ENCODE data around the gene PCLO. TPM values are rescaled to one million over a fixed set of nuclear protein-coding genes. Genes with fewer than 3 reads are reported as not detected.
"Not testable (repeated sequence)": the region's sequence is repeated elsewhere in the genome, so short reads cannot be mapped to it uniquely, and the experiment has no call there.

The PCLO gene
- total RNA-seq, 4 donors from 2014 or later = 2.3 to 5.0 (median 2.7) TPM

DNA sequence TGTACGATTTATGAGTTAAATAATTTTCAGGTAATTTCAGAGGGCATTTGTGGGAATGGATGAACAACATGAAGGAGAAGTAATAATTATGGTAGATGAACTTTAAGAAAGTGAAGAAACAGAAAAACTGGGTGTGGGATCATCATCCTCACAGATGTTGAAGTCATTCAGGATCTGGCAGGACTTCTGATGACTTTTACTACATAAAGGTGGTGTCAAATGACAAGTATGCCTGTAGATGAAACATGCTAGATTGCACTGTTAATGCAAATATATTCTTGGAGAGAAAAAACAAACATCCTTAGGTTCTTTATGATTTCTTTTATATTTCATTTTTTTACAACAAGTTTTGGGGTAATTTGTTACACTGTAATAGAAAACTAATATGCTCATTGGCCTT is 230.2 kb downstream of the PCLO start:
- no peaks in the 10 kb centered on the region for H3K9me3 ChIP-seq
- H3K4me3 ChIP-seq = no peak overlapping the region
- no peak for DNase-seq (ENCODE audit: extremely low spot score)
- H3K27me3 ChIP-seq = no peaks in the 10 kb centered on the region
- no peak for TF ChIP-seq POLR2A (IDR thresholded peaks at IDR 0.05; ENCODE audit: low read depth)
- no peak for TF ChIP-seq CTCF (IDR thresholded peaks at IDR 0.05)
- TF ChIP-seq EP300 (IDR thresholded peaks at IDR 0.05) = no peak
- TF ChIP-seq POLR2AphosphoS5 (IDR thresholded peaks at IDR 0.05) = no peak
- no peak overlapping the region for H3K27ac ChIP-seq (replicated peaks in 1 of 4)
- H3K4me1 ChIP-seq = no peaks in the 10 kb centered on the region
- no peaks in the 10 kb centered on the region for H3K36me3 ChIP-seq
- intact Hi-C loops (cut with DNase I) = no loop called here
- 84% methylated on average over 1 of the region's 1 CpG for WGBS

DNA sequence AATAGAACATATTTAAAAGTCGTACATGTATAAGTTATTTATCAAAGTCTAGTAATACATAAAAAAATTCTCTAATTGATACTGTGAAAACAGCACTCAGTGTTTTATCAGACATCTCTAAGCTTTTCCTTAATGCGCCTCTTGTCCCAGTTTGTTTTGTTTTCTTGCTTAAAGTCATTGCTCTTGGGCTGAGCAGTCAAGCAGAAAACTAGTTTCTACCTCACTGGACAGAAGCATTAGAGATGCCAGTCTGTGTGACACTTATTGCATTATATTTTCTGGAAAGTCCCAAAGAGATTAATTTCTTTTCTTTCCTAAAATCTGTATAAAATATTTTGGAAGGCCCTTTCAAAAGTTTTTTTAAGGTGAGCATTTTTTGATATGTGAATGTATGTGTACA is 236.2 kb downstream of the PCLO start:
- 85% methylated on average over 2 of the region's 2 CpGs for WGBS
- no peaks in the 10 kb centered on the region for H3K27me3 ChIP-seq
- no peaks in the 10 kb centered on the region for H3K9me3 ChIP-seq
- DNase-seq (ENCODE audit: extremely low spot score) = no peak
- TF ChIP-seq POLR2AphosphoS5 (IDR thresholded peaks at IDR 0.05) (no peak), EP300 (IDR thresholded peaks at IDR 0.05) (no peak), POLR2A (IDR thresholded peaks at IDR 0.05; ENCODE audit: low read depth) (no peak), CTCF (IDR thresholded peaks at IDR 0.05) (no peak)
- intact Hi-C loops (cut with DNase I) = no loop called here
- no peak overlapping the region for H3K4me3 ChIP-seq
- no peaks in the 10 kb centered on the region for H3K36me3 ChIP-seq
- H3K4me1 ChIP-seq = no peaks in the 10 kb centered on the region
- no peak overlapping the region for H3K27ac ChIP-seq (replicated peaks in 1 of 4)

DNA sequence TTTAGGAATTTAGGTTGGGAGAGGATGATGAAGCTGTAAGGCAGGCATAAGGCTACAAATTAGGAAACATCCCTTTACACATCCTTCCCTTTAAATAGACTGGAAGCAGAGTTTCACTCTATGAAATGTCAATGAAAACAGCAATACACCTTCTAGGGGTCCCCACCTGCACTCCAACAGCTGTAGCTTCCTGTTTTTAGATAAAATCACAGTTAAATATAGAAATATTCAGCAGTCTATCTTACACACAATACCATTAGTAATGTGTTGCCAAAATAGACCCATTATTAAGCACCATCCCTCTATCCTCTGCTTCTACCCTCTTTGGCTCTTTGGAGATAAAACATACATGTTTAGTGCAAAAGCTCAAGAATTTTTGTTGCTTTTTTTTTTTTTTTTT is 237.4 kb downstream of the PCLO start:
- intact Hi-C loops (cut with DNase I) = no loop called here
- Histone ChIP-seq H3K4me1 (no peaks in the 10 kb centered on the region), H3K27ac (replicated peaks in 1 of 4) (no peak overlapping the region), H3K9me3 (no peaks in the 10 kb centered on the region), H3K4me3 (no peak overlapping the region), H3K27me3 (no peaks in the 10 kb centered on the region), H3K36me3 (no peaks in the 10 kb centered on the region)
- no peak for DNase-seq (ENCODE audit: extremely low spot score)
- TF ChIP-seq POLR2AphosphoS5 (IDR thresholded peaks at IDR 0.05) = no peak
- TF ChIP-seq CTCF (IDR thresholded peaks at IDR 0.05) = no peak
- TF ChIP-seq POLR2A (IDR thresholded peaks at IDR 0.05; ENCODE audit: low read depth) = no peak
- no peak for TF ChIP-seq EP300 (IDR thresholded peaks at IDR 0.05)

DNA sequence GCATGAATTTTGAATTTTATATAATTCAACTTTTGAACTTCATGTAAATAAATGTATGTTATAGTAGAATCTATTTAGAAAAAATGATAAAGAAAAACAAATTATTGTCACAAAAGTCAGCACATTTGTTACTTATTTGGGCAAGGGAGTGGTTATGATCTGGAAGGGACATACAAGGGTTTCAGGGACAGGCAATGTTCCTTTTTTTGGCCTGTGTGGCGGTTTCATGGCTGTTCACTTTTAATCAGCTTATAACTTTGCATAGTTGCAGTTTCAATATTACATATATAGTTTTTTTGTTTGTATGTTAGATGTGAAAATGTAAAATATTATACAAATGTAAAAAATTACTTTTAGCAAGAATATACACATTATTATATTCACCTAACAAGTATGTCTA is 256.2 kb downstream of the PCLO start:
- Histone ChIP-seq H3K4me1 (no peaks in the 10 kb centered on the region), H3K27me3 (no peaks in the 10 kb centered on the region), H3K36me3 (no peaks in the 10 kb centered on the region), H3K4me3 (no peak overlapping the region), H3K9me3 (no peaks in the 10 kb centered on the region), H3K27ac (replicated peaks in 1 of 4) (no peak overlapping the region)
- intact Hi-C loops (cut with DNase I) = no loop called here
- no peak for TF ChIP-seq POLR2AphosphoS5 (IDR thresholded peaks at IDR 0.05)
- no peak for TF ChIP-seq EP300 (IDR thresholded peaks at IDR 0.05)
- TF ChIP-seq CTCF (IDR thresholded peaks at IDR 0.05) = no peak
- TF ChIP-seq POLR2A (IDR thresholded peaks at IDR 0.05; ENCODE audit: low read depth) = no peak
- no peak for DNase-seq (ENCODE audit: extremely low spot score)
- WGBS = 84% methylated on average over 1 of the region's 1 CpG

DNA sequence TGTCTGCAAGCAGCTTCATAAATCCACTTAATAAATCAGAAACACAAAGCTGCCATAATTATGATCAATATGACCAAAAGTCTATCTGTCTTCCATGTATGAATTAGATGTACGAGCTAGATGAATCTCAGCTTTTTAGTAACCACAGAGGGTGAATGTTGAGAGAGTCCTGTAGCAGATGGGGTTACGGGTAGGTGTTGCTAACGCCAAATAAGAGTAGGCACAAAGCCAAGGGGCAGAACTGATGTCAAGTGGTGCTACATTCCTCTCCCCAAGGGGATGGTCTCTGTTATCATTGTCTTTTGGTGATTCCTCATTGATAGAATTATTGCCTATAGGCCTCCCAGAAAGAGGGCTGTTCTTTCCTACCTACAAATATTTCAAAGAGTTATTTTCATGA is 257.8 kb downstream of the PCLO start:
- no peaks in the 10 kb centered on the region for H3K4me1 ChIP-seq
- no peak overlapping the region for H3K4me3 ChIP-seq
- no peak for DNase-seq (ENCODE audit: extremely low spot score)
- TF ChIP-seq POLR2A (IDR thresholded peaks at IDR 0.05; ENCODE audit: low read depth) (no peak), POLR2AphosphoS5 (IDR thresholded peaks at IDR 0.05) (no peak), CTCF (IDR thresholded peaks at IDR 0.05) (no peak), EP300 (IDR thresholded peaks at IDR 0.05) (no peak)
- no peaks in the 10 kb centered on the region for H3K27me3 ChIP-seq
- 79% methylated on average over 3 of the region's 3 CpGs for WGBS
- H3K9me3 ChIP-seq = no peaks in the 10 kb centered on the region
- H3K27ac ChIP-seq (replicated peaks in 1 of 4) = no peak overlapping the region
- intact Hi-C loops (cut with DNase I) = no loop called here
- H3K36me3 ChIP-seq = no peaks in the 10 kb centered on the region

- H3K27ac ChIP-seq (replicated peaks in 1 of 4); intact Hi-C loops (cut with DNase I); H3K9me3 ChIP-seq; DNase-seq (ENCODE audit: extremely low spot score); H3K4me1 ChIP-seq; H3K27me3 ChIP-seq; H3K4me3 ChIP-seq; H3K36me3 ChIP-seq: not testable (repeated sequence)
- 87% methylated on average over 2 of the region's 2 CpGs for WGBS
Observed at GRCh38 chr7:82901098-82901497, 261.6 kb downstream of the PCLO start.

All from esophagus muscularis mucosa (tissue), 4 donors.